Astrocyte (in vitro differentiated cells and primary cell): ENCODE data around the gene NUP93.

ENCODE experiments used
- CTCF ChIP-seq: IDR thresholded peaks from 2 replicates; pipeline ENCODE4 v1.5.1; 2011; ENCODE audit warnings: low read depth, mild to moderate bottlenecking, inconsistent platforms, low read length, moderate library complexity; ENCODE audit not compliant: insufficient read depth
- EZH2 ChIP-seq: IDR thresholded peaks from 2 replicates; pipeline ENCODE4 v1.6.1; 2012; ENCODE audit warnings: mild to moderate bottlenecking, low read length, inconsistent platforms; ENCODE audit not compliant: insufficient read depth

DNA sequence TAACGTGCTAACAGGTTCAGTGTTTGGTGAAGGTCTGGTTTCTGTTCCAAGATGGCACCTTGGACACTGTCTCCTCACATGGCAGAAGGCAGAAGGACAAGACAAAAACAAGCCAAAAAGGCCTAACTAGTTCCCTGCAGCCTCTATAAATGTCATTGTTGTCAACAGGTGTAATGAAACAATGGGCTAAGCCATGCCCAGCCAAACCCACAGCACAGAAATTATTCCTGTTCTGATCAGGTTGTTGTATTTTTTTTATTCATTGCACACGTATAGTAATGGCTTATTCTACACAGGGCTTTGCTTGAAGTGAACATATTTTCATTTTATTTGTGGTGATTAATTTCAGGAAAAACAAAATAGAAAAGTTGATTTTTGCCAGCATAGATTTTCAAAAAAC is 16.1 kb upstream of the NUP93 start:
- no peak for TF ChIP-seq CTCF
- TF ChIP-seq EZH2 = no peak
